ENCODE data around the gene ADGRB3. TPM values are rescaled to one million over a fixed set of nuclear protein-coding genes. Genes with fewer than 3 reads are reported as not detected.

Gene ADGRB3
- total RNA-seq, 1 experiment from 2014 or later: 7.7 TPM

DNA sequence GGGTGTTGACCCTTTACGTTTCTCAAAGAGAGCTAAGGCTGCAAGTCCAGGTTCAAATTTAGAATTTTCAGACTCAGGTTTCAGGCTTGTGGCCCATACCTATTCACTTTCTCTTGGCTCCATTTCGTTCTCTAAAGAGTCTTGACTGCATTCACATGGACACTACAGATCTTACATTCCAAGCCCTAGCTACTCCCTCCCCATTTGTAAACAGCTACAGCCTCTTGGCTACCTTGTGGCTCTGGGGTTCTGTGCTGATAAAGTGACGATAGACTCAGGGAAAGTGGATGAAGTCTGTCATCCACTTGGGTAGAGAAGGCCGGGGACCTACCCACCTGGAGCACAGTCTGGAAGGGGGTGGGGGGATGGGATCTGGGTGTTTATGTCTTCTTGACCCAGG lies 658.4 kb downstream of the ADGRB3 start:
- Histone ChIP-seq H3K9me3 (ENCODE audit: low read depth, low read length, poor library complexity, severe bottlenecking) (no peaks in the 10 kb centered on the region), H3K36me3 (ENCODE audit: insufficient read depth, low read length, poor library complexity, severe bottlenecking) (no peaks in the 10 kb centered on the region), H3K27me3 (replicated peaks; ENCODE audit: insufficient read depth, low read depth, low read length, poor library complexity) (no peaks in the 10 kb centered on the region), H3K4me1 (ENCODE audit: insufficient read depth, low read length, poor library complexity, severe bottlenecking) (peaks cover 9% of the 10 kb centered on the region), H3K4me3 (ENCODE audit: low read depth, low read length, poor library complexity, severe bottlenecking) (no peak overlapping the region), H3K27ac (ENCODE audit: low read depth, low read length, poor library complexity, severe bottlenecking) (no peak overlapping the region)
- POLR2A ChIA-PET (ENCODE audit: low non-redundant PET): no interaction called here
- BruUV-seq (replicated peaks): no TSS peak
- no peak for DNase-seq (ENCODE audit: low spot score)
- CTCF ChIA-PET: no interaction called here
- TF ChIP-seq, protein P1, sequence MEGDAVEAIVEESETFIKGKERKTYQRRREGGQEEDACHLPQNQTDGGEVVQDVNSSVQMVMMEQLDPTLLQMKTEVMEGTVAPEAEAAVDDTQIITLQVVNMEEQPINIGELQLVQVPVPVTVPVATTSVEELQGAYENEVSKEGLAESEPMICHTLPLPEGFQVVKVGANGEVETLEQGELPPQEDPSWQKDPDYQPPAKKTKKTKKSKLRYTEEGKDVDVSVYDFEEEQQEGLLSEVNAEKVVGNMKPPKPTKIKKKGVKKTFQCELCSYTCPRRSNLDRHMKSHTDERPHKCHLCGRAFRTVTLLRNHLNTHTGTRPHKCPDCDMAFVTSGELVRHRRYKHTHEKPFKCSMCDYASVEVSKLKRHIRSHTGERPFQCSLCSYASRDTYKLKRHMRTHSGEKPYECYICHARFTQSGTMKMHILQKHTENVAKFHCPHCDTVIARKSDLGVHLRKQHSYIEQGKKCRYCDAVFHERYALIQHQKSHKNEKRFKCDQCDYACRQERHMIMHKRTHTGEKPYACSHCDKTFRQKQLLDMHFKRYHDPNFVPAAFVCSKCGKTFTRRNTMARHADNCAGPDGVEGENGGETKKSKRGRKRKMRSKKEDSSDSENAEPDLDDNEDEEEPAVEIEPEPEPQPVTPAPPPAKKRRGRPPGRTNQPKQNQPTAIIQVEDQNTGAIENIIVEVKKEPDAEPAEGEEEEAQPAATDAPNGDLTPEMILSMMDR (conservative IDR thresholded peaks at IDR 0.05; ENCODE audit: low read depth, low read length): no peak
- TF ChIP-seq EZH2 (IDR thresholded peaks at IDR 0.05; ENCODE audit: borderline replicate concordance, low read depth, low read length, poor library complexity, severe bottlenecking): no peak
- intact Hi-C loops (cut with micrococcal nuclease; ENCODE audit: unreplicated experiment): no loop called here

DNA sequence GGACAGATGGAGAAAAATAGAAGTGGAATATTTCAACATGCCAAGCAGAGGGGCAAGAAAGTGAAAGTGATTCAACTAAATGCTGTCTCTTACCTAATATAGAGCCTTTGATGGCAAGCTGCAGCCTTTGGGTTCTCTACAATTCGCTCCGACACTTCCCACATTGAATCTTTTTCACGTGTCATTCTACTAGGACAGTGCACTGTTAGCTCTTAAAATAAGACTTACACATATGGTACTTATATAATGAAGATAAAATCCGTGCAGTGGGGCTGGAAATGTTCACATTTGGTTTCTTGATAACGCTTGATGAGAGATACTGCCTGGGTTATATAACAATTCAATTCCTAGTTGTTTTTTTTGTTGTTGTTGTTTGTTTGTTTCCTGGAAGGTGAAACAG lies 659.3 kb downstream of the ADGRB3 start:
- intact Hi-C loops (cut with micrococcal nuclease; ENCODE audit: unreplicated experiment): no loop called here
- no peak for DNase-seq (ENCODE audit: low spot score)
- POLR2A ChIA-PET (ENCODE audit: low non-redundant PET): no interaction called here
- Histone ChIP-seq H3K9me3 (ENCODE audit: low read depth, low read length, poor library complexity, severe bottlenecking) (no peaks in the 10 kb centered on the region), H3K36me3 (ENCODE audit: insufficient read depth, low read length, poor library complexity, severe bottlenecking) (no peaks in the 10 kb centered on the region), H3K4me1 (ENCODE audit: insufficient read depth, low read length, poor library complexity, severe bottlenecking) (peaks cover 9% of the 10 kb centered on the region), H3K27me3 (replicated peaks; ENCODE audit: insufficient read depth, low read depth, low read length, poor library complexity) (no peaks in the 10 kb centered on the region), H3K4me3 (ENCODE audit: low read depth, low read length, poor library complexity, severe bottlenecking) (no peak overlapping the region), H3K27ac (ENCODE audit: low read depth, low read length, poor library complexity, severe bottlenecking) (no peak overlapping the region)
- BruUV-seq (replicated peaks): no TSS peak
- CTCF ChIA-PET: no interaction called here
- TF ChIP-seq, protein P1 (conservative IDR thresholded peaks at IDR 0.05; ENCODE audit: low read depth, low read length): no peak
- no peak for TF ChIP-seq EZH2 (IDR thresholded peaks at IDR 0.05; ENCODE audit: borderline replicate concordance, low read depth, low read length, poor library complexity, severe bottlenecking)

DNA sequence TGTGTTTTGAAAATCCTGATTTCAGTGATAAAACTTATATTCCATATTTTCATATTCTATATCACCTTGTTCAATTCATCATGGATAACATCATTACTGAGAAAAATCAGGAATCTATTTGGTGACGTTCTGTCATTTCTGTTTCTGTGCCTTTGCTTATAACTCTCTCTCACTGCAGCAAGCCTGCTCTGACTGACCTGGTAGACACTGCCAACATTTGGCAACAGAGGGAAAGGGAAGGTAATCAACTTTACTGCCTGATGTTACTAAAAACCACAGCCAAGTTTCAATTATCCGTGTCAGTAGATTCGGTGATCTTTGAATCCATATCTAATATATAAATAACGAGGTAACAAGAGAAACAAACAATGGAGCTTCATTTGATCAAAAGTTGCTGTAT lies 659.8 kb downstream of the ADGRB3 start:
- peaks cover 9% of the 10 kb centered on the region for H3K4me1 ChIP-seq (ENCODE audit: insufficient read depth, low read length, poor library complexity, severe bottlenecking)
- H3K27ac ChIP-seq (ENCODE audit: low read depth, low read length, poor library complexity, severe bottlenecking): no peak overlapping the region
- intact Hi-C loops (cut with micrococcal nuclease; ENCODE audit: unreplicated experiment): no loop called here
- no peak overlapping the region for H3K4me3 ChIP-seq (ENCODE audit: low read depth, low read length, poor library complexity, severe bottlenecking)
- no peak for DNase-seq (ENCODE audit: low spot score)
- CTCF ChIA-PET: no interaction called here
- no peaks in the 10 kb centered on the region for H3K9me3 ChIP-seq (ENCODE audit: low read depth, low read length, poor library complexity, severe bottlenecking)
- POLR2A ChIA-PET (ENCODE audit: low non-redundant PET): no interaction called here
- no peaks in the 10 kb centered on the region for H3K27me3 ChIP-seq (replicated peaks; ENCODE audit: insufficient read depth, low read depth, low read length, poor library complexity)
- no peaks in the 10 kb centered on the region for H3K36me3 ChIP-seq (ENCODE audit: insufficient read depth, low read length, poor library complexity, severe bottlenecking)
- TF ChIP-seq EZH2 (IDR thresholded peaks at IDR 0.05; ENCODE audit: borderline replicate concordance, low read depth, low read length, poor library complexity, severe bottlenecking): no peak
- TF ChIP-seq, protein P1 (conservative IDR thresholded peaks at IDR 0.05; ENCODE audit: low read depth, low read length): no peak
- no TSS peak for BruUV-seq (replicated peaks)

Data from A673 (cell line).